Gastrocnemius medialis (tissue), 4 donors: ENCODE results near the gene DNAJC19.

ENCODE experiments used
- POLR2A ChIP-seq, 2 donors: fragments of 450-650 bp; IDR thresholded peaks; one replicate each; pipeline ENCODE4 v1.6.1; 2017; ENCODE audit warnings: antibody characterized with exemption in 2 of 2, mild to moderate bottlenecking in 2 of 2, moderate library complexity in 2 of 2
- TF ChIP-seq, protein P1 (sequence below), 5 experiments: fragments of 450-650 bp in 3 of 5; fragments of 200-600 bp in 2 of 5; sonication (generic) in 2 of 5; IDR thresholded peaks in 4 of 5; conservative IDR thresholded peaks in 1 of 5; 1 replicate in 4 of 5; 2 replicates in 1 of 5; pipeline ENCODE4 v1.5.1; 2016 to 2019; ENCODE audit warnings: antibody characterized with exemption in 5 of 5, mild to moderate bottlenecking in 3 of 5, moderate library complexity in 3 of 5

DNA sequence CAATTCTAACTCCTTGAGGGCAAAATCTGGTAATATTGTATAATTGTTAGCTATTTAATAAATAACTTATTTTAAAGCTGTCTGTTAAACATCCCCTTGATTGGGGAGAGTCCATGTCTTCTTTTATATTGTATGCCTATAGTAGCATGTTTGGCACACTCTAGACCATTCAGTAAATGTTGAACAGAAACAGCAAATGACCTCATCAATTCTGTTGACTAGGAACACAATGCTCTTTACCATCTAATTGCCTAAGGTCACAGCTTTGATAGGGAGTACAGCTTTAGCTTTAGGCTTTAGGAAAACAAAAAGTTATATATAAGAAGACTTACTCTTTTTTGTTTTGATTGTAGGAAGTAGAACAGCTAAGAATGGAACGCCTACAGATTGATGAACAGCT is 27.0 kb downstream of the DNAJC19 start:
- TF ChIP-seq, protein P1, sequence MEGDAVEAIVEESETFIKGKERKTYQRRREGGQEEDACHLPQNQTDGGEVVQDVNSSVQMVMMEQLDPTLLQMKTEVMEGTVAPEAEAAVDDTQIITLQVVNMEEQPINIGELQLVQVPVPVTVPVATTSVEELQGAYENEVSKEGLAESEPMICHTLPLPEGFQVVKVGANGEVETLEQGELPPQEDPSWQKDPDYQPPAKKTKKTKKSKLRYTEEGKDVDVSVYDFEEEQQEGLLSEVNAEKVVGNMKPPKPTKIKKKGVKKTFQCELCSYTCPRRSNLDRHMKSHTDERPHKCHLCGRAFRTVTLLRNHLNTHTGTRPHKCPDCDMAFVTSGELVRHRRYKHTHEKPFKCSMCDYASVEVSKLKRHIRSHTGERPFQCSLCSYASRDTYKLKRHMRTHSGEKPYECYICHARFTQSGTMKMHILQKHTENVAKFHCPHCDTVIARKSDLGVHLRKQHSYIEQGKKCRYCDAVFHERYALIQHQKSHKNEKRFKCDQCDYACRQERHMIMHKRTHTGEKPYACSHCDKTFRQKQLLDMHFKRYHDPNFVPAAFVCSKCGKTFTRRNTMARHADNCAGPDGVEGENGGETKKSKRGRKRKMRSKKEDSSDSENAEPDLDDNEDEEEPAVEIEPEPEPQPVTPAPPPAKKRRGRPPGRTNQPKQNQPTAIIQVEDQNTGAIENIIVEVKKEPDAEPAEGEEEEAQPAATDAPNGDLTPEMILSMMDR (IDR thresholded peaks at IDR 0.05 in 4 of 5, conservative IDR thresholded peaks at IDR 0.05 in 1 of 5), result no peak
- no peak for TF ChIP-seq POLR2A (IDR thresholded peaks at IDR 0.05)
